DMS53 (cell line): ENCODE results near the gene ARHGAP6.
"Not testable (repeated sequence)": the region's sequence is repeated elsewhere in the genome, so short reads cannot be mapped to it uniquely, and the experiment has no call there.

ENCODE experiments used
- DNase-seq: peaks from one replicate; lab custom pipeline; 2025; lab: John Stamatoyannopoulos, UW

ARHGAP6 gene

GRCh38 chrX:11159149-11159548 lies 506.6 kb downstream of the ARHGAP6 start:
- no peak for DNase-seq

DNA sequence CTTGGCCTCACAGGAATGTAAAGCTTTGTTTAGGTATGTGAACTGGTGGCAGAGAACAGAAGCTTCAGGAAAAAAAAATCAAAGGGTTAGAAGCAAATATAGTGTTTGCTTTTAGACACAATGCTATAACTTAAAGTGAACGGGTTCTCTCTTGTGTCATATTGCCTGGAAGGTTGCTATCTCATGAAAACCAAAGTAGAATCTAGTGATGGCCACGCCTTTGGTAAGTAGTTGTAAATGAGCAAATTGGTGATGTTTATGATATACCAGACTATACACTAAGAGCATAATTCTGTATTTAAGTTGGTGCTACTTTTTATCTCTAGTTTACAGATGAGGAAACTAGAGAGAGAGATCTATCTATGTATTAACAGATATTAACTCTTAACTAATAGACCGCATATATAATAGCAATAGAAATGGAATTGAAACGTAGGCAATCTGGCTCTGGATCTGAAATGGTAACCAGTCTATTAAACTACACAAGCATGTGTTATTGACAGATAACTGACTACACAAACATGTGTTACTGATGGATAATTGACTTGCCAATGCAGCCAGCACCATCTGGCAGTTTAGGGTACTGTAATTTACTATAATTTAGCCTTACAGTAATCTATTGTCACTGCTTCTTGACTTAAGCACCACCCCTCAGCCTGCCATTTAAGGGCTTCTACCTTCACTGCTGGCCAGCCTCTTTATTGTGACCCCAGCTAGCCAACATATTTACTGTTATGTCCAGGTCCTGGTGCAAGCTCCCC lies 513.7 kb downstream of the ARHGAP6 start:
- DNase-seq: no peak

GRCh38 chrX:11148401-11148800 lies 517.3 kb downstream of the ARHGAP6 start:
- no peak for DNase-seq

DNA sequence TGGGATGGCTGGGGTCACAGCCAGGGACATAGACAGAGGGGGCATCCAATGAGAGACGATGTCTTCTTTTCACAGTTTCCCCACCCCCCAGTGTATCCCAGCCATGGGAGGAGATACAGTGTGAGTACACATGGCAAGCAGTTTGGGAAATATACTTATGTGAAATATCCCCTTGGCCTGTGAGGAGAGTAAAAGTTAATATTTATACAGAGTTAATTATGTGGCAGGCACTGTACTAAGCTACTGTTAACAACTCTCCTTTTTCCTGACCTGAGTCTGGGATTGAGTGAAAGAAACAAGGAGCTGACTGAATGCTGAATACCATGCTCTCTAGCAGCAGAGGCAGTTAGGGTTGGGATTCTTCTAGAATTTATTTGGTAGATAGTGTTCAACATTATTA lies 519.3 kb downstream of the ARHGAP6 start:
- no peak for DNase-seq

- peak; percentile 71 for DNase-seq
Observed at GRCh38 chrX:11143931-11144678, 521.6 kb downstream of the ARHGAP6 start.

GRCh38 chrX:11138498-11139390 lies 527.0 kb downstream of the ARHGAP6 start:
- no peak for DNase-seq

- peak; percentile 48 for DNase-seq
Observed at GRCh38 chrX:11137543-11138139, 528.1 kb downstream of the ARHGAP6 start.

DNA sequence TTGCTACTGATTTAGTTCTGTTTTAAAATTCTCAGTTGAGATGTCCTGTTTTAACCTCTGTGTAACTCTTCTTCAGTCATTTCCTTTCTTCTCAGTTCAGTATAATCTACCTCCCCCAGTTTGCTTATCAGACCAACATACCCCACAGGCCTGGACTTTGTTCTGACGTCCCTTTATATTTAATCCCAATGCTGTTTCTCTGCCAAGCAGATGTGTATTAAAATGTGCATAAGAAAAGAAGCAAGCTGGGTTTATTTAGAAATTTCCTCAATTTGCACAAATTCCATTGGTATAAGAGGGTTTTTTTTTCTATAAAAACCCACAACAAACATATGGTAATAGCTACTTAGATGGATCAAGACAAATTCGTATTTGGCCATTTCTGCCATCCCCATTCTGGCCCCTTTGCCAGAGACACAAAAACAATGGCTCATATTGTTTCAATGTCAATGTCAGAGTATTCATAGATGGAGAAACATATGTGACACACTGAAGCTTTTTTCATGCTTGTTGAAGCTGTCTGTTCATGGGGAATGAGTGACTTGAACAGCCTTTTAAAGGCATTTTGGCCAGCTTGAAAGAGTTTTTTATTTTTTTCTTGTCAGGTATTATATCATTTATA lies 530.0 kb downstream of the ARHGAP6 start:
- no peak for DNase-seq

GRCh38 chrX:11131146-11131545 lies 534.6 kb downstream of the ARHGAP6 start:
- no peak for DNase-seq

GRCh38 chrX:11130136-11130535 lies 535.6 kb downstream of the ARHGAP6 start:
- DNase-seq: no peak

GRCh38 chrX:11129534-11130105 lies 536.1 kb downstream of the ARHGAP6 start:
- DNase-seq: no peak

- no peak for DNase-seq
Observed at GRCh38 chrX:11125060-11125459, 540.7 kb downstream of the ARHGAP6 start.

GRCh38 chrX:11124112-11124511 lies 541.6 kb downstream of the ARHGAP6 start:
- no peak for DNase-seq

DNA sequence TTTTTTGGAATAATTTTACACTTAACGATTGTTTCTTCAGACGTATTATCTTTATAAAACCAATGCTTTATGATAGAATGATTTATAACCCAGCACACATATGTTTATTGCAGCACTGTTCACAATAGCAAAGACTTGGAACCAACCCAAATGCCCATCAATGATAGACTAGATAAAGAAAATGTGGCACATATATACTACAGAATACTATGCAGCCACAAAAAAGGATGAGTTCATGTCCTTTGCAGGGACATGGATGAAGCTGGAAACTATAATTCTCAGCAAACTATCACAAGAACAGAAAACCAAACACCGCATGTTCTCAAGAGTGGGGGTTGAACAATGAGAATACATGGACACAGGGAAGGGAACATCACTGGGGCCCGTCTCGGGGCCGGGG lies 542.6 kb downstream of the ARHGAP6 start:
- DNase-seq: not testable (repeated sequence)

DNA sequence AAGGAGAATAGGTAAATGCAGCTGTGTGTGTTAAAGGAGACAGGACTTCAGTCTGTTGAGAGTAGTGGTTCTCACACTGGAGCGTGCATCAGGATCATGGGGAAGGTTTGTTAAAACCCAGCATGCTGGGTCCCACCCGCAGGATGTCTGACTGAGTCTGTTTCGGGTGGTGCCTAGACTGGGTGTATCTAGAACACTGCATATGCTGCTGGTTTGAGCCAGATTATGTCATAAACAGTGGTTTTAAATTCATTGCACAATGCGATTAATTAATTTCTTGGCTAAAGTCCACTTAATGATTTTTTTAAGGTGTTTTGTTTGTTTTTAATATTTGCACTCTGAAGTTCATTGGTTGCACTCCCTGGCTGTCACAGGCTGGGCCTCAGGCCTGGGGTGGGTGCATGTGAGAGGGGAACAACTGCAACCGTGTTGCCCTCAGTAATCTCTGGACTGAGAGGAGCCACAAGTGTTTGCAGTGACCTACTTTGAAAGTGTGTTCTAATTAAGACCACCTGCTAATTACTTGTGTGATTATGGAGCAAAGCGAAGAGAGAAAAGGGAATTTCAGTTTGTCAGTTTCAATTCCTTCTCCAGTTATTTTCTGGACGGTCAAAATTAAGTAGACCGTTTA lies 546.3 kb downstream of the ARHGAP6 start:
- DNase-seq: no peak

DNA sequence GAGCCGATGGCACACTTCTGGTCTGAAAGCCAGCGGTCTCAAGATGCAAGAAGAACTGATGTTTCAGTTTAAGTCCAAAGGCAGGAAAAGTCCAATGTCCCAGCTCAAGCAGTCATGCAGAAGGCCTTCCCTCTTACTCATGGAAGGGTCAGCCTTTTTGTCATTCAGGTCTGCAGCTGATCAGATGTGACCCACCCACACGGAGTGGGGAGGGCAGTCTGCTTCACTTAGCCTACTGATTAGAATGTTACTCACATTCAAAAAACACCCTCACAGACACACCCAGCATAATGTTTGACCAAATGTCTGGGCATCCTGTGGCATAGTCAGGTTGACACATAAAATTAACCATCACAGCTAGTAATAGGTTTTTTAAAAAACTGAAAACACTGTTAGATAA lies 548.0 kb downstream of the ARHGAP6 start:
- DNase-seq: no peak

DNA sequence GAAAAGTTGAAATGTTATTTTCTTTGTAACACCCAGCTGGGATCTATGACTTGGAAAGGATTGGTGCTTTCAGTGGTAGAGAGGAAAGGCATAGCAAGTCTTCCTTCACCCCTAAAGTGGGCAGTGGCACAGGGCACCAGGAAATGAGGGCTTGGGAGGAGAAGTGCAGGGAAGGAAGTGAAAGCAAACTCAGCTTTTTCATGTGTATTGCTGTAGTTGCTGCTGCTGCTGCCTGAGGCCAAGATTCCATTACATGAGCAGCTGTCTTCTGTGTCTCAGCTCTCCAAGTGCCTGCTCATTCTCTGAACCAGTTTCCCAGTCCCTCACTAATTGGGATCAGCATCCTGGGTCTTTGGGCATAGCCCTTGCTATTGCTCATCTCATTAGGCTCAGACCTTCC lies 552.0 kb downstream of the ARHGAP6 start:
- DNase-seq: no peak

GRCh38 chrX:11111947-11112346 lies 553.8 kb downstream of the ARHGAP6 start:
- peak; percentile 8 for DNase-seq

- DNase-seq: peak; percentile 88
Observed at GRCh38 chrX:11111037-11111851, 554.5 kb downstream of the ARHGAP6 start, which contains the start of gene HCCS. Gene HCCS, plus strand, starts transcription at chrX:11111332. Its CDS starts 729 bp downstream, at chrX:11112061.

DNA sequence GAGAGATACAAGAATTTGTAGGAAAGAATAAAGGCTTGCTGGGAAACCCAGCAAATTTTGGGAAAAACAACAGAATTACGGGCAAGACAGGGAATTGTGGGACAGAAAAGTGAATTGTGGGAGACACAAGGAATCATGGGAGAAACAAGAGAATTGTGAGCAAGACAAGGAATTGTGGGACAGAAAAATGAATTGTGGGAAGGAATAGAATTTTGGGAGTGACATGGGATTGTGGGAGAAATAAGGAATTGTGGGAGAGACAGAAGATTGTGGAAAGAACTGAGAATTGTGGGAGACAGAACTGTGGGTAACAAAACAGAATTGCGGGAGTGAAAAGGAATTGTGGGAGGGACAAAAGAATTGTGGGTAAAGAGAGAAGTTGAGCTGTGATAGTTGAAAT lies 555.8 kb downstream of the ARHGAP6 start:
- DNase-seq: no peak
